ENCODE results near the gene PARD3. TPM values are rescaled to one million over a fixed set of nuclear protein-coding genes. Genes with fewer than 3 reads are reported as not detected.
"Not testable (repeated sequence)": the region's sequence is repeated elsewhere in the genome, so short reads cannot be mapped to it uniquely, and the experiment has no call there.

PARD3 gene
- total and polyA plus RNA-seq, 2 donors (not counting 1 experiment from before 2014, with no cell fraction given), result 24.0 to 46.4 TPM

GRCh38 chr10:34273340-34273739, 541.8 kb downstream of the PARD3 start:
- TF ChIP-seq EZH2 (IDR thresholded peaks at IDR 0.05; ENCODE audit: low read length, missing control alignments) (no peak), CTCF (conservative IDR thresholded peaks at IDR 0.05 in 1 of 2, IDR thresholded peaks at IDR 0.05 in 1 of 2; ENCODE audit: low read depth in 1 of 2, low read length in 2 of 2) (no peak)
- Histone ChIP-seq H3K4me2 (ENCODE audit: extremely low read depth, insufficient read depth, low read length) (no peak overlapping the region), H3K9ac (ENCODE audit: insufficient read depth, low read length) (no peak overlapping the region), H3K27ac (ENCODE audit: insufficient read depth, low read length) (no peak overlapping the region), H4K20me1 (ENCODE audit: control insufficient read depth, extremely low read depth, insufficient read depth, low read length) (no peaks in the 10 kb centered on the region), H3K9me3 (ENCODE audit: control insufficient read depth, insufficient read depth, low read depth, low read length) (no peaks in the 10 kb centered on the region), H3K4me3 (replicated peaks in 1 of 4; ENCODE audit: control extremely low read depth in 1 of 4, insufficient read depth in 1 of 4, low read depth in 3 of 4, low read length in 4 of 4) (no peak overlapping the region), H3K79me2 (ENCODE audit: control insufficient read depth, insufficient read depth, low read length) (no peaks in the 10 kb centered on the region), H3K4me1 (ENCODE audit: control insufficient read depth, extremely low read depth, insufficient read depth, low read length) (no peaks in the 10 kb centered on the region), H3K36me3 (ENCODE audit: control insufficient read depth, insufficient read depth, low read length) (no peaks in the 10 kb centered on the region), H3K27me3 (ENCODE audit: control insufficient read depth, insufficient read depth, low read length) (no peaks in the 10 kb centered on the region), H2AFZ (ENCODE audit: low read length) (no peak overlapping the region)
- no peak for DNase-seq (ENCODE audit: low read depth in 2 of 2)

- no peaks in the 10 kb centered on the region for H3K9me3 ChIP-seq (ENCODE audit: control insufficient read depth, insufficient read depth, low read depth, low read length)
- no peaks in the 10 kb centered on the region for H4K20me1 ChIP-seq (ENCODE audit: control insufficient read depth, extremely low read depth, insufficient read depth, low read length)
- H3K27ac ChIP-seq (ENCODE audit: insufficient read depth, low read length), result no peak overlapping the region
- no peak overlapping the region for H3K9ac ChIP-seq (ENCODE audit: insufficient read depth, low read length)
- TF ChIP-seq CTCF (conservative IDR thresholded peaks at IDR 0.05 in 1 of 2, IDR thresholded peaks at IDR 0.05 in 1 of 2; ENCODE audit: low read depth in 1 of 2, low read length in 2 of 2), result no peak
- no peak for TF ChIP-seq EZH2 (IDR thresholded peaks at IDR 0.05; ENCODE audit: low read length, missing control alignments)
- H2AFZ ChIP-seq (ENCODE audit: low read length), result no peak overlapping the region
- no peaks in the 10 kb centered on the region for H3K27me3 ChIP-seq (ENCODE audit: control insufficient read depth, insufficient read depth, low read length)
- no peaks in the 10 kb centered on the region for H3K79me2 ChIP-seq (ENCODE audit: control insufficient read depth, insufficient read depth, low read length)
- H3K36me3 ChIP-seq (ENCODE audit: control insufficient read depth, insufficient read depth, low read length), result no peaks in the 10 kb centered on the region
- H3K4me1 ChIP-seq (ENCODE audit: control insufficient read depth, extremely low read depth, insufficient read depth, low read length), result no peaks in the 10 kb centered on the region
- DNase-seq (ENCODE audit: low read depth in 2 of 2), result no peak
- H3K4me2 ChIP-seq (ENCODE audit: extremely low read depth, insufficient read depth, low read length), result no peak overlapping the region
- H3K4me3 ChIP-seq (replicated peaks in 1 of 4; ENCODE audit: control extremely low read depth in 1 of 4, insufficient read depth in 1 of 4, low read depth in 3 of 4, low read length in 4 of 4), result no peak overlapping the region
These were observed 542.8 kb downstream of the PARD3 start for GRCh38 chr10:34272316-34272715.

GRCh38 chr10:34268410-34268809, 546.7 kb downstream of the PARD3 start:
- not testable (repeated sequence) for H3K27me3 ChIP-seq (ENCODE audit: control insufficient read depth, insufficient read depth, low read length); H3K36me3 ChIP-seq (ENCODE audit: control insufficient read depth, insufficient read depth, low read length); H3K4me1 ChIP-seq (ENCODE audit: control insufficient read depth, extremely low read depth, insufficient read depth, low read length); DNase-seq (ENCODE audit: low read depth in 2 of 2); H3K27ac ChIP-seq (ENCODE audit: insufficient read depth, low read length); H3K9me3 ChIP-seq (ENCODE audit: control insufficient read depth, insufficient read depth, low read depth, low read length); H3K79me2 ChIP-seq (ENCODE audit: control insufficient read depth, insufficient read depth, low read length); H3K9ac ChIP-seq (ENCODE audit: insufficient read depth, low read length); H4K20me1 ChIP-seq (ENCODE audit: control insufficient read depth, extremely low read depth, insufficient read depth, low read length); H3K4me2 ChIP-seq (ENCODE audit: extremely low read depth, insufficient read depth, low read length); H3K4me3 ChIP-seq (replicated peaks in 1 of 4; ENCODE audit: control extremely low read depth in 1 of 4, insufficient read depth in 1 of 4, low read depth in 3 of 4, low read length in 4 of 4); H2AFZ ChIP-seq (ENCODE audit: low read length)

Data from fibroblast of lung (primary cell).